Fibroblast of mammary gland (primary cell): Measurements from ENCODE around the gene MOB3B.

Experiments
- DNase-seq: peaks from one replicate; pipeline ENCODE4 v3.0.0-alpha.2; 2010; ENCODE audit warnings: low read depth
- H3K4me3 ChIP-seq: 2 replicates; pipeline ENCODE4 v1.5.1; 2011; ENCODE audit warnings: low read depth, mild to moderate bottlenecking, low read length, moderate library complexity; ENCODE audit not compliant: control insufficient read depth
- CTCF ChIP-seq: conservative IDR thresholded peaks from 2 replicates; pipeline ENCODE4 v1.5.1; 2011; ENCODE audit warnings: low read depth, low read length, inconsistent platforms; ENCODE audit not compliant: control insufficient read depth, insufficient read depth

Gene MOB3B

GRCh38 chr9:27358007-27358406 lies 171.6 kb downstream of the MOB3B start:
- no peak for TF ChIP-seq CTCF
- H3K4me3 ChIP-seq = no peak overlapping the region
- no peak for DNase-seq

- H3K4me3 ChIP-seq = no peak overlapping the region
- no peak for TF ChIP-seq CTCF
Measured at GRCh38 chr9:27356446-27356845, 173.2 kb downstream of the MOB3B start.

GRCh38 chr9:27355166-27355565 lies 174.4 kb downstream of the MOB3B start:
- no peak for DNase-seq
- TF ChIP-seq CTCF = no peak
- no peak overlapping the region for H3K4me3 ChIP-seq

More at GRCh38 chr9:27356446-27356845, 173.2 kb downstream of the MOB3B start:
- no peak for DNase-seq

- no peak for TF ChIP-seq CTCF
- no peak for DNase-seq
- no peak overlapping the region for H3K4me3 ChIP-seq
Measured at GRCh38 chr9:27353474-27354229, 176.0 kb downstream of the MOB3B start.

- H3K4me3 ChIP-seq = no peak overlapping the region
- no peak for DNase-seq
- no peak for TF ChIP-seq CTCF
Measured at GRCh38 chr9:27353166-27353473, 176.5 kb downstream of the MOB3B start.

GRCh38 chr9:27352457-27353165 lies 177.0 kb downstream of the MOB3B start:
- H3K4me3 ChIP-seq = no peak overlapping the region
- no peak for DNase-seq
- no peak for TF ChIP-seq CTCF
